ENCODE measurements around the gene MYH11.

The MYH11 gene

DNA sequence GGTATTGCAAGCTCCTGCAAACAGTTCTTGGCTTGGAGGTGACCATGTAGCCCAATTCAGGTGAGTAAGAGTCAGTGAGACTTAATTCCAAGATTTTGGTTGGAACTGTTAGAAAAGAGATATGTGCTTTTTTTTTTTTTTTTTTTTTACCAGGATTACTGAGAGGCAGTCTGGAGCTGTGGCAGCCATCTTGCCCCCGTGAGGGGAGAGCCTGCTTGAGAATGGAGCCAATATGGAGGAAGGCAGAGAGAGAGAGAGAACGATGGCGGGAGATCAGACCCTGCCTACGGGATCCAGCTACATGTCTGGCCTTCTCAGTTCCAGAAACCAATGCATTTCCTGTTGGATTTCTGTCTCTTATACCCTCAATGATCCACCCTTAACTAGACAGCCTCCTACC is 97.8 kb downstream of the MYH11 start:
- no peak for DNase-seq
- Histone ChIP-seq H3K27me3 (ENCODE audit: insufficient read depth, low read depth, severe bottlenecking) (no peaks in the 10 kb centered on the region), H3K9me3 (ENCODE audit: severe bottlenecking) (no peaks in the 10 kb centered on the region), H3K27ac (no peak overlapping the region), H3K36me3 (no peaks in the 10 kb centered on the region), H3K4me3 (ENCODE audit: low read depth, low read length) (no peak overlapping the region)
- no peak for TF ChIP-seq CTCF (IDR thresholded peaks at IDR 0.05; ENCODE audit: low read depth, low read length)

DNA sequence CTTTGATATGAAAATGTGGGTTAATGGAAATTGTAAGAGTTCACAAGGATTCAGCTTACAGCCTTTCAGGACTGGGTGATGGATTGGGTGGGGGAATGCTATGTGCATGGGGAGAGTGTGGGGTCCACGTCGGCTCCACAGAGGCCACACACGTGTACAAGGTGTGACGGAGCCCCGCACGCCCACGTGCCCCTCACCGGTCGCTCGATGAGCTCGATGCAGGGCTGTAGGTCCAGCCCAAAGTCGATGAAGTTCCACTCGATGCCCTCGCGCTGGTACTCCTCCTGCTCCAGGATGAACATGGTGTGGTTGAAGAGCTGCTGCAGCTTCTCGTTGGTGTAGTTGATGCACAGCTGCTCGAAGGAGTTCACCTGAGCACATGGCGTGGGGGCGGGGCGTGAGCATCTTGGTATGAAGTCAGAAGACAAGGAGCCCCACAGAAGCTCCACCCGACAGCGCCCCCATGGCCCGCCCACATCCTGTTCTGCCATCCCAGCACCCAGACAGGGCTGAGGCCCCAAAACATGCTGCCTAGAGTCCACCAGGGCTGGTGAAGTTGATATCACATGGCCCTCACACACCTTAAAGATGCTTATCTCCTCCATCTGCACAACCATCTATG is 99.1 kb downstream of the MYH11 start:
- TF ChIP-seq CTCF (IDR thresholded peaks at IDR 0.05; ENCODE audit: low read depth, low read length), result no peak
- Histone ChIP-seq H3K4me3 (ENCODE audit: low read depth, low read length) (no peak overlapping the region), H3K27ac (no peak overlapping the region), H3K27me3 (ENCODE audit: insufficient read depth, low read depth, severe bottlenecking) (no peaks in the 10 kb centered on the region), H3K36me3 (no peaks in the 10 kb centered on the region), H3K9me3 (ENCODE audit: severe bottlenecking) (no peaks in the 10 kb centered on the region)
- peak; percentile 16 for DNase-seq

GRCh38 chr16:15757077-15757386 is 99.8 kb downstream of the MYH11 start:
- Histone ChIP-seq H3K36me3 (no peaks in the 10 kb centered on the region), H3K9me3 (ENCODE audit: severe bottlenecking) (no peaks in the 10 kb centered on the region), H3K4me3 (ENCODE audit: low read depth, low read length) (peak overlapping the region; percentile 30), H3K27me3 (ENCODE audit: insufficient read depth, low read depth, severe bottlenecking) (no peaks in the 10 kb centered on the region), H3K27ac (no peak overlapping the region)
- no peak for DNase-seq
- no peak for TF ChIP-seq CTCF (IDR thresholded peaks at IDR 0.05; ENCODE audit: low read depth, low read length)

DNA sequence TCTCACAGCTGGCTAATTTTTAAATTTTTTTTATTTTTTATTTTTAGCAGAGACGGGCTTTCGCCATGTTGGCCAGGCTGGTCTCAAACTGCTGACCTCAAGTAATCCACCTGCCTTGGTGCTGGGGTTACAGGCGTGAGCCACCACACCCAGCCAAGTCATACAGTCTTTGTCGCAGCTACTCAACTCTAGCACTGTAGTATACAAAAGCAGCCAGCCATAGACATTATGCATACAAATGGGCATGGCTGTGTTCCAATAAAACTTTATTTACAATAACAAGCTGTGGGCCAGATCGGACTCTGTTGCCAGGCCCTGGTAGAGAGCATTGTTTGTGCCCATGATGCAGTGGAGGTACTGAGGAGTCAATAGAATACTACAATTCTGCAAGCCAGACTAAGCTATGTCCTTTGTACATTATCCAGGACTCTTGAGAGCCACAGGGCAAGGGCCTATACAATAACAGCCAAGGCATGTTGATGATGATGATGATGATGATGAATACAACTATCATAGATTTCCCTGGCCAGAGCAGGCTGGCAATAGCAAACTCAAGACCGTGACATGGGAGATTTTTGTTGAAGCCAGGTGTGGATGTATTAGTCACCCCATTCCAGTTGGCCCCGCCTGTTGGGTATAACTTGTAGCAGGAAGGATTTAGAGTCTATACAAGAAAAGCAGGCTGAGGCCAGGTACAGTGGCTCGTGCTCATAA is 101.8 kb downstream of the MYH11 start:
- no peaks in the 10 kb centered on the region for H3K36me3 ChIP-seq
- no peaks in the 10 kb centered on the region for H3K9me3 ChIP-seq (ENCODE audit: severe bottlenecking)
- no peak overlapping the region for H3K4me3 ChIP-seq (ENCODE audit: low read depth, low read length)
- no peak for TF ChIP-seq CTCF (IDR thresholded peaks at IDR 0.05; ENCODE audit: low read depth, low read length)
- H3K27ac ChIP-seq, result no peak overlapping the region
- no peak for DNase-seq
- no peaks in the 10 kb centered on the region for H3K27me3 ChIP-seq (ENCODE audit: insufficient read depth, low read depth, severe bottlenecking)

- no peak for TF ChIP-seq CTCF (IDR thresholded peaks at IDR 0.05; ENCODE audit: low read depth, low read length)
Measured at GRCh38 chr16:15752717-15753488, 103.9 kb downstream of the MYH11 start.

More at GRCh38 chr16:15752717-15753488, 103.9 kb downstream of the MYH11 start:
- Histone ChIP-seq H3K36me3 (no peaks in the 10 kb centered on the region), H3K4me3 (ENCODE audit: low read depth, low read length) (no peak overlapping the region), H3K27ac (no peak overlapping the region), H3K27me3 (ENCODE audit: insufficient read depth, low read depth, severe bottlenecking) (no peaks in the 10 kb centered on the region), H3K9me3 (ENCODE audit: severe bottlenecking) (no peaks in the 10 kb centered on the region)
- DNase-seq, result no peak

All from WERI-Rb-1 (cell line).